Tibial artery (tissue), 4 donors: Measurements from ENCODE around the gene SLC15A4.

Experiments
- DNase-seq, 2 donors: peaks; one replicate each; pipeline ENCODE4 v3.0.0-alpha.2; 2019
- H3K27ac ChIP-seq, 2 donors: fragments of 200-600 bp; sonication (generic) in 1 of 2; 1 replicate in 1 of 2; 2 replicates in 1 of 2; pipeline ENCODE4 v1.5.1; 2018 to 2019; ENCODE audit warnings: mild to moderate bottlenecking in 1 of 2
- H3K27me3 ChIP-seq, 2 donors: fragments of 200-600 bp; sonication (generic) in 1 of 2; one replicate each; pipeline versions ENCODE4 v1.5.1 to v1.6.0; 2016 to 2019
- H3K36me3 ChIP-seq, 3 donors: fragments of 200-600 bp; sonication (generic) in 2 of 3; one replicate each; pipeline ENCODE4 v1.5.1; 2016 to 2019; ENCODE audit warnings: mild to moderate bottlenecking in 2 of 3
- H3K4me1 ChIP-seq, 4 donors: fragments of 200-600 bp; sonication (generic) in 2 of 4; 1 replicate in 3 of 4; 2 replicates in 1 of 4; pipeline ENCODE4 v1.5.1; 2016 to 2019
- H3K4me3 ChIP-seq, 2 donors: fragments of 200-600 bp; sonication (generic) in 1 of 2; 1 replicate in 1 of 2; 2 replicates in 1 of 2; pipeline ENCODE4 v1.5.1; 2018 to 2019; ENCODE audit warnings: mild to moderate bottlenecking in 2 of 2
- H3K9me3 ChIP-seq, 3 donors: fragments of 200-600 bp; sonication (generic) in 1 of 3; one replicate each; pipeline ENCODE4 v1.5.1; 2016 to 2019
- CTCF ChIP-seq, 2 experiments: fragments of 200-600 bp in 1 of 2; fragments of 450-650 bp in 1 of 2; IDR thresholded peaks; one replicate each; pipeline ENCODE4 v1.5.1; 2017 to 2019; ENCODE audit warnings: antibody characterized with exemption in 2 of 2, mild to moderate bottlenecking in 1 of 2, moderate library complexity in 1 of 2
- intact Hi-C: fragments of 100-400 bp; cut with DNase I; formaldehyde crosslinking; loops from one replicate; pipeline ENCODE4 v1.15.0; 2023; ENCODE audit warnings: low total_unique reads

The SLC15A4 gene

GRCh38 chr12:128823916-128824839 is at the start of gene SLC15A4:
Gene SLC15A4, minus strand, starts transcription at chr12:128823958. Its CDS starts 15 bp downstream, at chr12:128823943.
- H3K27ac ChIP-seq, result peak within 1 kb of the TSS; percentile 85 to 91
- intact Hi-C loops, result no loop called here
- H3K27me3 ChIP-seq, result no peaks in the 10 kb centered on the region
- H3K4me1 ChIP-seq, result peaks cover 0 to 36% (median 29%) of the 10 kb centered on the region in 4 donors
- peak; percentile 97 to 98 for DNase-seq
- H3K9me3 ChIP-seq, result peaks cover 0 to 4% (median 0%) of the 10 kb centered on the region in 3 donors
- H3K4me3 ChIP-seq, result peak within 1 kb of the TSS; percentile 96 to 100
- H3K36me3 ChIP-seq, result peaks cover 0 to 10% (median 4%) of the 10 kb centered on the region in 3 donors
- TF ChIP-seq CTCF (IDR thresholded peaks at IDR 0.05), result peak in 1 of 2 experiments; percentile 10

DNA sequence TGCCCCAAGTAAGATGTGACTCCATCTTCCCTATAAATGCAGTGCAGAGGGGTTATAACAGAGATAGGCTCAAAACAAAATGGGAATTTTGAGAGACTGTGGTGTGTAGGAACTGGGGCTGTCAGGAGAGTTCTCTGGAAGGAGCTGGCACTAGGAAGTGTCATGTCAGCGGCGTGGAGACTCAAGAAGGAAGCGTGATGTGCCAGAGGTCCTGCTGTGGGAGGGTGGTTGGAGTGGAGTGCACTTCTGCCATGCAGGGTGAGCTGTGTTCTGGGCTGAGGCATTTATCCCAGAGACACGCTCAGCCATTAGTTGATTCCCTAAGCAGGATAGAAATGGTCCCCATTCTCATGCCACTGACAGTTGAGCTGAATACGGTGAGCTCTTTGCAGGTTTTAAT is 48.5 kb upstream of the SLC15A4 start:
- no peak for DNase-seq
- intact Hi-C loops, result loop anchor here (10.0 kb wide), 1 partner anchor 88 kb away; no protein-coding TSS in a partner anchor
- Histone ChIP-seq H3K4me3 (no peak overlapping the region), H3K27ac (no peak overlapping the region), H3K9me3 (peaks cover 0 to 17% (median 14%) of the 10 kb centered on the region in 3 donors), H3K36me3 (no peaks in the 10 kb centered on the region), H3K4me1 (no peaks in the 10 kb centered on the region), H3K27me3 (no peaks in the 10 kb centered on the region)
- TF ChIP-seq CTCF (IDR thresholded peaks at IDR 0.05), result no peak

DNA sequence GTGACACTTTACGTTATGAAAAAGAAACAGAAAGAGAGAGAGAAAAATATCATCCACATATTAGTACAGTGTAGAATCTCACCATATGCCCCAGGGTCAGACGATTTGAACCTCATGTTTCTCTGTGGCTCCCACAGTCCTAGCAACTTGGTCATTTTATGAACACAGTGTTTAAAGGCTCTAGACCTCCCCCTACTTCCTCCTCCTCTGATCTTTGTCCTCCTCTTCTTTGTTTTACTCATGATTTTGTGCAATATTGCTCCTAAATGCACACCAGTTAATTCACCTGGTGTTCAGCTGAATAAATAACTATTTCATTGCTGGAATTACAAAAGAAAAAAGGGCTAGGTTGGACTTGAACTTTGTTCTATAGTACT is 47.7 kb upstream of the SLC15A4 start:
- no peak for TF ChIP-seq CTCF (IDR thresholded peaks at IDR 0.05)
- Histone ChIP-seq H3K27me3 (no peaks in the 10 kb centered on the region), H3K9me3 (peaks cover 0 to 15% (median 6%) of the 10 kb centered on the region in 3 donors), H3K4me1 (no peaks in the 10 kb centered on the region), H3K36me3 (no peaks in the 10 kb centered on the region), H3K4me3 (no peak overlapping the region), H3K27ac (no peak overlapping the region)
- no peak for DNase-seq
- intact Hi-C loops, result loop anchor here (10.0 kb wide), 1 partner anchor 87 kb away; no protein-coding TSS in a partner anchor

- H3K4me1 ChIP-seq, result no peaks in the 10 kb centered on the region
- H3K27ac ChIP-seq, result no peak overlapping the region
- no peak for DNase-seq
- H3K27me3 ChIP-seq, result no peaks in the 10 kb centered on the region
- no peak for TF ChIP-seq CTCF (IDR thresholded peaks at IDR 0.05)
- intact Hi-C loops, result no loop called here
- no peaks in the 10 kb centered on the region for H3K36me3 ChIP-seq
- no peaks in the 10 kb centered on the region for H3K9me3 ChIP-seq
- H3K4me3 ChIP-seq, result no peak overlapping the region
These were observed 43.7 kb upstream of the SLC15A4 start for GRCh38 chr12:128867466-128867865.

DNA sequence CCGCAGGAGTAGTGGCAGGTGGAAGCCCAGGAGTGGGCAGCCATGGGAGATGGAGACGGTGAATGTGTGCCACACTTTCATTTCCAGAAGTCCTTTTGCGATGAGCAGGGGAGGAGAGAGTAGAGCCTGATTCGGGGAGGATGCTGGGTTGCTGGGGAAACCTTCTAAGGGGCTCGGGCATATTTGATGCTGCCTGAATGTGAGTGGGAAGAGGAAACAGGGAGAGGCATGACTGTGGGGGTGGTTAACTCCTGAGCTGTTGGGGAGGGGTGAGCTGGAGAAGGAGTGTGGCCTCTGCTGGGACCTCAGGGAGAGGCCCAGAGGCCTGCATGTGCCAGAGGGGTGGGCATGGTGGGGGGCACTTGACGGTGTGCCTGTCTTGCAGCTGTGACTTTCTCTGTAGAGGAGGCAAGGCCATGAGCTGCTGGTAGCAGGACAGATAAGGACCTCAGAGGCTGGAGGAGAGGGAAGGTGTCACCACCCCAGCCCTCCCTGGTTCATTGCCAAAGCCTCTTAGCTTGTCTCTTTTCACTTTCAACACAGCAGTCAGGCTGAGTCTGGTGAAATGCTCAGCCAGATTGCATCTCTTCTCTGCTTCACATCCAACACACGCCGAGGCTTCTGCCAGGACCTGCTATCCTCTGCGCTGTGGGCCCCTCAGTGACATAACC is 40.9 kb upstream of the SLC15A4 start:
- Histone ChIP-seq H3K4me3 (no peak overlapping the region), H3K27me3 (no peaks in the 10 kb centered on the region), H3K9me3 (no peaks in the 10 kb centered on the region), H3K36me3 (no peaks in the 10 kb centered on the region), H3K4me1 (no peaks in the 10 kb centered on the region), H3K27ac (no peak overlapping the region)
- intact Hi-C loops, result no loop called here
- no peak for TF ChIP-seq CTCF (IDR thresholded peaks at IDR 0.05)
- DNase-seq, result peak in 1 of 2 donors; percentile 29
